Jurkat, Clone E6-1 (cell line): ENCODE measurements around the gene SLC35G6.

Source experiments
- DNase-seq: peaks from one replicate; pipeline ENCODE4 v3.0.0-alpha.2; 2011; ENCODE audit warnings: low read depth, low spot score
- H3K4me3 ChIP-seq: 2 replicates; pipeline ENCODE4 v1.5.1; 2011; ENCODE audit warnings: mild to moderate bottlenecking, low read length, control low read depth, moderate library complexity

SLC35G6 gene

DNA sequence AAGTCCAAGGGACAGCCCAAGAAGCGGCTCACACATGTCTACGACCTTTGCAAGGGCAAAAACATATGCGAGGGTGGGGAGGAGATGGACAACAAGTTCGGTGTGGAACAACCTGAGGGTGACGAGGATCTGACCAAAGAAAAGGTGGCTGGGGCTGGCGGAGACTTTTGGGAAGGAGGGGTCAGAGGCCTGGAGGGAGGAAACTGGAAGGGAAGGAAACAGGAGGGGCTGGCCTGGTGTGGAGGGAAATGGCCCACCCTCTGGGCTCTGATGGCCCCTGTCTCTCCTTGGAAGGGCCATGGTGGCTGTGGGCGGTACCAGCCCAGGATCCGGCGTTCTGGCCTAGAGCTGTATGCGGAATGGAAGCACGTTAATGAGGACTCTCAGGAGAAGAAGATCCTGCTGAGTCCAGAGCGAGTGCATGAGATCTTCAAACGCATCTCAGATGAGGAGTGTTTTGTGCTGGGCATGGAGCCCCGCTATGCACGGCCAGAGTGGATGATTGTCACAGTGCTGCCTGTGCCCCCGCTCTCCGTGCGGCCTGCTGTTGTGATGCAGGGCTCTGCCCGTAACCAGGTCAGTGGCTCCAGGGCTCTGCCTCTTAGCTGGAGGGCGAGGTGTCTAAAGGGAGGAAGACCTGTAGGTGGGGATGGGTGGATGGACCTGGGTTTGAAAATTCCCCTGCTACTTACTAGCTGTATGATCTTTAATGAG lies 15.4 kb downstream of the SLC35G6 start:
- DNase-seq, result no peak
- no peak overlapping the region for H3K4me3 ChIP-seq

DNA sequence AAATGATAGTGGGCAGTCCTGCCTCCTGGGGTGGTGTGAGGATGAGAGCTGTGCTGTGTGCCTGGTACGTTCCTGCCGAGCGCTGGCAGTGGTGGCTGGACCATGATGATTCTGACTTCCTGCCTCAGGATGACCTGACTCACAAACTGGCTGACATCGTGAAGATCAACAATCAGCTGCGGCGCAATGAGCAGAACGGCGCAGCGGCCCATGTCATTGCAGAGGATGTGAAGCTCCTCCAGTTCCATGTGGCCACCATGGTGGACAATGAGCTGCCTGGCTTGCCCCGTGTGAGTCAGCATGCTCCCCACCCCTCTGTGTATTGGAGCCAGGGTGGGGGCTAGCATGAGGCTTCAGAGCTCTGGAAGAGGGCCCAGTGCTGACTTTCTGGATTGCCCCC lies 16.0 kb downstream of the SLC35G6 start:
- DNase-seq, result no peak
- H3K4me3 ChIP-seq, result no peak overlapping the region

DNA sequence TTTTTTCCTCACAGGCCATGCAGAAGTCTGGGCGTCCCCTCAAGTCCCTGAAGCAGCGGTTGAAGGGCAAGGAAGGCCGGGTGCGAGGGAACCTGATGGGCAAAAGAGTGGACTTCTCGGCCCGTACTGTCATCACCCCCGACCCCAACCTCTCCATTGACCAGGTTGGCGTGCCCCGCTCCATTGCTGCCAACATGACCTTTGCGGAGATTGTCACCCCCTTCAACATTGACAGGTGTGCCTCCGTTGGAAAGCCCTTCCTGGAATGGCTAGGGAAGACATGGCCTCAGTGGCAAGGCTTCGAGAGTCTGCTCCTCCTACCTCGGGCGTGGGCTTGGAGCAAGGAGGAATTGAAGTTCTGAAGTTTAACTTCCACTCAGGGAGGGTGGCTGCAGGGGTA lies 16.4 kb downstream of the SLC35G6 start:
- DNase-seq, result no peak
- H3K4me3 ChIP-seq, result no peak overlapping the region

DNA sequence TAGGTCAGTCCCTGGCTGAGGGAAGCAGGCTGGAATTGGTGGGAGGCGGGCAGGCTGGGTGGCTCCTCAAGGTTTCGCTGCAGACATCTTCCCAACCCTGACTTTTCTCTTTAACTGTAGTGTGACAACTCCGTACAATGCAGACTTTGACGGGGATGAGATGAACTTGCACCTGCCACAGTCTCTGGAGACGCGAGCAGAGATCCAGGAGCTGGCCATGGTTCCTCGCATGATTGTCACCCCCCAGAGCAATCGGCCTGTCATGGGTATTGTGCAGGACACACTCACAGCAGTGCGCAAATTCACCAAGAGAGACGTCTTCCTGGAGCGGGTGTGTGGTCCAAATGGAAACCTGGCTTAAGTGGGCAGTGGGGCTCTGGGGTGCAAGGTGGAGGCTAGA lies 17.9 kb downstream of the SLC35G6 start:
- DNase-seq, result no peak
- no peak overlapping the region for H3K4me3 ChIP-seq

DNA sequence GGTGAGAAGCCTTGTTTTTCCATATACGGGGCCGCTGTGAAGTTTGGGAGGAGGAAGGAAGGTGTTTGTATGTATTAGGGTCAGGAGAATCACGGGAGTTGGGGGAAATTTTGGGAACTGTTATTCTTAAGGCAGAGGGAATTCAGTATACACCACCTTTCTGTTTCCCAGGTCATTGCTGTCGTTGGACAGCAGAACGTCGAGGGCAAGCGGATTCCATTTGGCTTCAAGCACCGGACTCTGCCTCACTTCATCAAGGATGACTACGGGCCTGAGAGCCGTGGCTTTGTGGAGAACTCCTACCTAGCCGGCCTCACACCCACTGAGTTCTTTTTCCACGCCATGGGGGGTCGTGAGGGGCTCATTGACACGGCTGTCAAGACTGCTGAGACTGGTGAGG lies 20.5 kb downstream of the SLC35G6 start:
- H3K4me3 ChIP-seq, result no peak overlapping the region
- no peak for DNase-seq

DNA sequence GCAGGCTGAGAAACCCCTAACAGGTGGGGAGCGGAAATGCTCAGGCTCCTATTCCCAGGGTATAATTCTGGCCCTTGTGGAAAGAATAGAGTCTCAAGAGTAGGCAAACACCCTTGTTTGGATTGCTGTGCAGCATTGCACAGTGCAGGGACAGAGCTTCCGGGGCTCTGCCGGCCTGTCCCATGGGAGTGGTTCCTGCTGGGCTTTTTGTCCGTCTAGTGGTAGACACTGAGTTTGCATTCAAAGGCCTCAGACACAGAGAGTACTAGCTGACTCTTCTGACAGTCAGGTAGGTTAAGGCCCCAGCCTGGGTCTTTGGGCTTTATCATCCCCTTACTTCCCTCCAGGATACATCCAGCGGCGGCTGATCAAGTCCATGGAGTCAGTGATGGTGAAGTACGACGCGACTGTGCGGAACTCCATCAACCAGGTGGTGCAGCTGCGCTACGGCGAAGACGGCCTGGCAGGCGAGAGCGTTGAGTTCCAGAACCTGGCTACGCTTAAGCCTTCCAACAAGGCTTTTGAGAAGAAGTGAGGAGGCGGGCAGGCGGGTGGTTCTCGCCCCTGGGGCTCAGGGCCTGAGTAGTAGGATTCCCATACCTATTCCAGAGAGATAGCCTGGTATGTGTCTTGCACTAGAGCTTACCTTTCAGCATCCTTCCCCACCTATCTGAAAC lies 21.1 kb downstream of the SLC35G6 start:
- DNase-seq, result no peak
- H3K4me3 ChIP-seq, result no peak overlapping the region

DNA sequence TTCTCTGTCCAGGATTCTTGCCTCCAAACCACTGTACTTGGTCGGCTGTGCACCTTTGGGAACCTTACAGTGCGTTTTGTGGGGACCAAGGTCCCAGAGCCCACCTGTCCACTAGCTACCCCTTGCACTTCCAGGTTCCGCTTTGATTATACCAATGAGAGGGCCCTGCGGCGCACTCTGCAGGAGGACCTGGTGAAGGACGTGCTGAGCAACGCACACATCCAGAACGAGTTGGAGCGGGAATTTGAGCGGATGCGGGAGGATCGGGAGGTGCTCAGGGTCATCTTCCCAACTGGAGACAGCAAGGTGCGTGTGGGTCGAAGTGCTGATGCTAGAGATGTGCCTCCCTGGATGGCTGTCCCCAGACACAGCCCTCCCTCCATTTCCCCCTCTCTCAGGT lies 21.7 kb downstream of the SLC35G6 start:
- H3K4me3 ChIP-seq, result no peak overlapping the region
- no peak for DNase-seq

DNA sequence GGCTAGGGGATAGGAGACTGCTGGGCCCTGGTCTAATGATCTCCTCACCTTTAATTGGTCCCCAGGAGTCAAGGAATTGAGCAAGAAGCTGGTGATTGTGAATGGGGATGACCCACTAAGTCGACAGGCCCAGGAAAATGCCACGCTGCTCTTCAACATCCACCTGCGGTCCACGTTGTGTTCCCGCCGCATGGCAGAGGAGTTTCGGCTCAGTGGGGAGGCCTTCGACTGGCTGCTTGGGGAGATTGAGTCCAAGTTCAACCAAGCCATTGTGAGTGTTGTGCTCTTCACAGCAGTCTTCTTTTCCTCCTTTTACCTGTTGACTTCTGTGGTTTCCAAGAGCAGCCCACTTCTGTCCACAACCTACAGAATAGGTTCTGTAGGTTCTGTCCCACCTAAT lies 22.3 kb downstream of the SLC35G6 start:
- H3K4me3 ChIP-seq, result no peak overlapping the region
- no peak for DNase-seq

DNA sequence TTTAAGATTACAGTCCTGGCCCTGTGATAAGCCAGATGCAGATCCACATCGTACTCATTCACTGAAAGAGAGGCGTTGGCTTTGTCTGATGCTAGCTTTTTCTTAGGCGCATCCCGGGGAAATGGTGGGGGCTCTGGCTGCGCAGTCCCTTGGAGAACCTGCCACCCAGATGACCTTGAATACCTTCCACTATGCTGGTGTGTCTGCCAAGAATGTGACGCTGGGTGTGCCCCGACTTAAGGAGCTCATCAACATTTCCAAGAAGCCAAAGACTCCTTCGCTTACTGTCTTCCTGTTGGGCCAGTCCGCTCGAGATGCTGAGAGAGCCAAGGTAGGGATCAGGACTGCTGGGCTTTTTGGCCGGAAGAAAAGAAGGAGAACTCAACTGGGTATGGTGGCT lies 26.9 kb downstream of the SLC35G6 start:
- DNase-seq, result no peak
- H3K4me3 ChIP-seq, result no peak overlapping the region

DNA sequence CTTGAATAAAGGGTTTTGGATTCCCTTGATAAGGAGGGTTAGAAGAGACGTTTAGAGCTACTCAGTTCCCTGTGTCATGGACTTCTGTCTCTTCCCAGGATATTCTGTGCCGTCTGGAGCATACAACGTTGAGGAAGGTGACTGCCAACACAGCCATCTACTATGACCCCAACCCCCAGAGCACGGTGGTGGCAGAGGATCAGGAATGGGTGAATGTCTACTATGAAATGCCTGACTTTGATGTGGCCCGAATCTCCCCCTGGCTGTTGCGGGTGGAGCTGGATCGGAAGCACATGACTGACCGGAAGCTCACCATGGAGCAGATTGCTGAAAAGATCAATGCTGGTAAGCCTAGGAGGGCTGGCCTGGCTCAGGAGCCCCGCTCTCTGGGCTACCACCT lies 27.6 kb downstream of the SLC35G6 start:
- H3K4me3 ChIP-seq, result no peak overlapping the region
- DNase-seq, result no peak

DNA sequence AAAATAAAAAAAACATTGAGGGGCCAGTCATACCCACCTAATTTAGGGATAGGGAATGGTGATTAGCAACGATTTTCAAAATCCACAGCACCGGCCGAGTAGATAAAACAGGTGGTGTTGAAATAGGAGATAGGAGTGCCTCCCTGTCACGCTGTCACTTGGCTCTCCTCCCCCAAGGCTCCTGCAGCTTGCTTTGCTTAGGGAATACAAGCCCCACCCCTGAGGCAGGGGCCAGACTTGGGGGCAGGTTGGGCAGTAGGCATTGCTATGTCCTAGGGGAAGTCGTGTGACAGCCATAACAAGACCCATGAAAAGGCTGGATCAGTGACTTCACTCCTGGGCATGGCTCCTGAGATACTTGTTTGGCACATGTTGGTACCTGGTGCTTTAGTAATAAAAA lies 28.7 kb downstream of the SLC35G6 start:
- no peak for DNase-seq
- H3K4me3 ChIP-seq, result no peak overlapping the region

DNA sequence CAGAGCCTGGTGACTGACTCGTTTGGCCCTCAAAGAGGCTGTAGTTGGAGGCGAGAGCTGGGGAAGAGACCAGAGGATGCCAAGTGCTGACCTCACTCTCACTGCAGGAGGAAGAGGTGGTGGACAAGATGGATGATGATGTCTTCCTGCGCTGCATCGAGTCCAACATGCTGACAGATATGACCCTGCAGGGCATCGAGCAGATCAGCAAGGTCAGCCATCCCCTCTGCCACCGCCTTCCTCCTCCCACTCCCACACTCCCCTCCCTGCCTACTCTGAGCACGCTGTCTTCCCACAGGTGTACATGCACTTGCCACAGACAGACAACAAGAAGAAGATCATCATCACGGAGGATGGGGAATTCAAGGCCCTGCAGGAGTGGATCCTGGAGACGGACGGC lies 29.9 kb downstream of the SLC35G6 start:
- DNase-seq, result no peak
- no peak overlapping the region for H3K4me3 ChIP-seq

DNA sequence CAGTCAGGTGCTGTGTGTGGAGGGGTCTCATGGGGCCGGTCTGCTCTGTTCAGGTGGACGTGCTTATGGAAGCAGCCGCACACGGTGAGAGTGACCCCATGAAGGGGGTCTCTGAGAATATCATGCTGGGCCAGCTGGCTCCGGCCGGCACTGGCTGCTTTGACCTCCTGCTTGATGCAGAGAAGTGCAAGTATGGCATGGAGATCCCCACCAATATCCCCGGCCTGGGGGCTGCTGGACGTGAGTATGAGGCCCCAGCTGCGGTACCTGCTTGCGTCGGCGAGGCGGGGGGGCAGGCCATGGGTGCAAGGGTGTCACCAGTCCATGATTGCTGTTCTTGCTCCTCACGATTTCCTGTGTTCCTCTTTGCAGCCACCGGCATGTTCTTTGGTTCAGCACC lies 30.9 kb downstream of the SLC35G6 start:
- no peak for DNase-seq

DNA sequence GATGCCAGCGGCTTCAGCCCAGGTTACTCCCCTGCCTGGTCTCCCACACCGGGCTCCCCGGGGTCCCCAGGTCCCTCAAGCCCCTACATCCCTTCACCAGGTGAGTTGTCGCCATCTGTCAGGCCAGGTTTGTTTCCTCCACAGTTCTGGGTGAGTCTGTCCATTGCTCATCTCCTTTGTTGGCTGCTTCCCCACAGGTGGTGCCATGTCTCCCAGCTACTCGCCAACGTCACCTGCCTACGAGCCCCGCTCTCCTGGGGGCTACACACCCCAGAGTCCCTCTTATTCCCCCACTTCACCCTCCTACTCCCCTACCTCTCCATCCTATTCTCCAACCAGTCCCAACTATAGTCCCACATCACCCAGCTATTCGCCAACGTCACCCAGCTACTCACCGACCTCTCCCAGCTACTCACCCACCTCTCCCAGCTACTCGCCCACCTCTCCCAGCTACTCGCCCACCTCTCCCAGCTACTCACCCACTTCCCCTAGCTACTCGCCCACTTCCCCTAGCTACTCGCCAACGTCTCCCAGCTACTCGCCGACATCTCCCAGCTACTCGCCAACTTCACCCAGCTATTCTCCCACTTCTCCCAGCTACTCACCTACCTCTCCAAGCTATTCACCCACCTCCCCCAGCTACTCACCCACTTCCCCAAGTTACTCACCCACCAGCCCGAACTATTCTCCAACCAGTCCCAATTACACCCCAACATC lies 31.7 kb downstream of the SLC35G6 start:
- no peak overlapping the region for H3K4me3 ChIP-seq
- no peak for DNase-seq

More for the DNA sequence above, 30.9 kb downstream of the SLC35G6 start:
- no peak overlapping the region for H3K4me3 ChIP-seq

DNA sequence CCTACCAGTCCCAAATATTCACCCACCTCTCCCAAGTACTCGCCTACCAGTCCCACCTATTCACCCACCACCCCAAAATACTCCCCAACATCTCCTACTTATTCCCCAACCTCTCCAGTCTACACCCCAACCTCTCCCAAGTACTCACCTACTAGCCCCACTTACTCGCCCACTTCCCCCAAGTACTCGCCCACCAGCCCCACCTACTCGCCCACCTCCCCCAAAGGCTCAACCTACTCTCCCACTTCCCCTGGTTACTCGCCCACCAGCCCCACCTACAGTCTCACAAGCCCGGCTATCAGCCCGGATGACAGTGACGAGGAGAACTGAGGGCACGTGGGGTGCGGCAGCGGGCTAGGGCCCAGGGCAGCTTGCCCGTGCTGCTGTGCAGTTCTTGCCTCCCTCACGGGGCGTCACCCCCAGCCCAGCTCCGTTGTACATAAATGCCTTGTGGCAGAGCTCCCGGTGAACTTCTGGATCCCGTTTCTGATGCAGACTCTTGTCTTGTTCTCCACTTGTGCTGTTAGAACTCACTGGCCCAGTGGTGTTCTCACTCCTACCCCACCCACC lies 32.7 kb downstream of the SLC35G6 start:
- no peak for DNase-seq
- no peak overlapping the region for H3K4me3 ChIP-seq

DNA sequence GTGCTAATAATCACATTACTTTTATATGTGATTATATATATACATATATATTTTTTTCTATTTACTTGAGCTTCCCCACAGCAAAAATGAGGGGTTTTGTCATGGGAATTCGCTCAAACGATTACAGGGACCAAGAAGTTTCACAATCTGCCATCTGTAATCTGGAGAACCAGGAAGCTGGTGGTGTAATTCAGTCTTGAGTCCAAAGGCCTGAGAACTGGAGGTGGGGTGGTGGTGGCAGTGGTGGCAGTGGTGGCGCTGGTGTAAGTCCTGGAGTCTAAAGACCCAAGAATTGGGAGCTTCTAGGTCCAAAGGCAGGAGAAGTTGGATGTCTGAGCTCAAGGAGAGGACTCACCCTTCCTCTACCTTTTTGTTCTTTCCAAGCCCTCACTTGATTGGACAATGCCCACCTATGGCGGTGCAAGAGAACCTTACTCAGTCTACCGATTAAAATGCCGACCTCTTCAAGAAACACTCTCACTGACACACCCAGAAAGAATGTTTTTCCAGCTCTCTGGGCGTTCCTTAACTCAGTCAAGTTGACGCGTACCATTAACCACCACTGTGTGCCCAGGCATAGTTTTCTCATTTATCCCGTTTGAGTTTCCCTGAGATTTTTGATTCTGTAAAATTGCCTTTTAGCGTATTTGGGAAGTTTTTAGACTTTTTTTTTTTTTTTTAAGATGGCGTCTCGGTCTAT lies 34.8 kb downstream of the SLC35G6 start:
- H3K4me3 ChIP-seq, result no peak overlapping the region
- no peak for DNase-seq

DNA sequence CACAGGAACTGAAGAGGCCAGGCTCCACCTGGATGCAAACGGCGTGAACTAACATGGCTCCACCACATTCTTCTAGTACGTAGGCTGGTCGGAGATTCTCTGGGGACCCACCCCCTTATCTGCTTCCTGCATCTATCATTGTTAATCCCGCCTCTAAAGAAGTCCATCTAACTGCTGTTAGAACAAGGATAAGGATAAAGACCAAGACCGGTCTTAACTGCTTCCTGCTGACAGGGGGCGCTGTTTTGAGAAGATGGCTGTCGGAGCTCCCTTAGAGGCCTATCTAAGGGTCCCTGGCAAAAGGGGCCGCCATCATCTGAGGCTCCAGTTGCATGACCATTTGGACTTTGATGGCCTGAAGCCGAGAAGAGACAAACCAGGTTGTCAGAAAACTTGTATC lies 41.8 kb downstream of the SLC35G6 start:
- peak; percentile 44 for DNase-seq
- H3K4me3 ChIP-seq, result no peak overlapping the region

DNA sequence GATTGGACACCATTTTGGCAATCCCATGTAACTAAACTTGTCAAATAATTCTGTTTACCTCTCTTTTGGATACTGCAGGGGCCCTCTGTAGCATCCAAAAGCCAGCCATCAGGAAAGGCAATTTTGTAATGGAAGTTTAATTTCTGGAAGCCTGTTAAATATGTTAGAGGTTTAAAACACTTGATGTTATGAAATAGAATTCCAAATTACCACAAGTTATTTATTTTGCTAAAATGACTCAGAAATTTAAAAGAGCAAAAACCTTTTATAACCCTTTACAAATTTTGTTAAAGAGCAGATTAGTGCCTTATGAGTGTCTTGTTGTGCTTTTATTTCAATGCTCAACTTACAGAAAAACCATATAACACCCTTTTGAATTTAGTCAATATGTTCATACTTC lies 47.6 kb downstream of the SLC35G6 start:
- no peak for DNase-seq
- H3K4me3 ChIP-seq, result no peak overlapping the region

DNA sequence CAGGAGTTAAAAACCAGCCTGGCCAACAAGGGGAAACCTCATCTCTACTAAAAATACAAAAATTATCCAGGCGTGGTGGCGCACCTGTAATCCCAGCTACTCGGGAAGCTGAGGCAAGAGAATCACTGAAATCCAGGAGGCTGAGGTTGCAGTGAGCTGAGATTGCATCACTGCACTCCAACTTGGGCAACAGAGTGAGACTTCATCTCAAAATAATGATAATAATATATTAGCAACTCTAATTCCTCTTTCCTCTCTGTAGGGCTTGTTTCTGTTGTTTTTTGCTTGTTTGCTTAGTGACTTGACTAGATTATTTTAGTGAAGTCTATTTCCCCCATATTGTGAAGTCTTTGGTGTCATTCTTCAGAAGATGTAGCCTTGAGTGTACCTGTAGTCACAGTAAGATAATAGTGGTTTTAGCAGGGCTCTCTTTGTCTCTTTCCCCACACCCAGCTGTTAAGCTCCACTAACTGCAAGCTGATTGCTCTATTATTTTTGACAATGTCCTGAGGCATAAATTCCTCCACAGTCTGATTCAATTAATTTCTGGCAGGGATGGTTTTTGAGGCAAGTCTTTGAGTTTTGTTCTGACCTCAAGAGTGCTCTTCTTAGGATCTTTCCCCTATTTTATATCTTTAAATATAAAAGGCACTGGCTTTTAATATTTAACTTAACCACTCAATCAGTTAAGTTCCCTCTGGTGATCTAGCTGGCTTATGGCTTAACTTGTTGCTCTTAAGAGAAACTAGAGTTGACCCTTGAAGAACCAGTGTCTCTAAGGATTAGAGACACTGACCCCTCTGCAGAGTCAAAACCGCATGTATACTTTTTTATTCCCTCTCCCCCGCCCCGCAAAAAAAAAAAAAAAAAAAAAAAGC lies 49.0 kb downstream of the SLC35G6 start:
- H3K4me3 ChIP-seq, result no peak overlapping the region
- no peak for DNase-seq
